HG03460 (cell line): ENCODE results near the gene ATXN7L3.
"Not testable (repeated sequence)": the region's sequence is repeated elsewhere in the genome, so short reads cannot be mapped to it uniquely, and the experiment has no call there.

ENCODE experiments used
- ATAC-seq: cut with Tn5 transposase; IDR thresholded peaks from one replicate; pipeline ENCODE4 v1.9.1; 2021; ENCODE audit not compliant: unreplicated experiment

The ATXN7L3 gene

DNA sequence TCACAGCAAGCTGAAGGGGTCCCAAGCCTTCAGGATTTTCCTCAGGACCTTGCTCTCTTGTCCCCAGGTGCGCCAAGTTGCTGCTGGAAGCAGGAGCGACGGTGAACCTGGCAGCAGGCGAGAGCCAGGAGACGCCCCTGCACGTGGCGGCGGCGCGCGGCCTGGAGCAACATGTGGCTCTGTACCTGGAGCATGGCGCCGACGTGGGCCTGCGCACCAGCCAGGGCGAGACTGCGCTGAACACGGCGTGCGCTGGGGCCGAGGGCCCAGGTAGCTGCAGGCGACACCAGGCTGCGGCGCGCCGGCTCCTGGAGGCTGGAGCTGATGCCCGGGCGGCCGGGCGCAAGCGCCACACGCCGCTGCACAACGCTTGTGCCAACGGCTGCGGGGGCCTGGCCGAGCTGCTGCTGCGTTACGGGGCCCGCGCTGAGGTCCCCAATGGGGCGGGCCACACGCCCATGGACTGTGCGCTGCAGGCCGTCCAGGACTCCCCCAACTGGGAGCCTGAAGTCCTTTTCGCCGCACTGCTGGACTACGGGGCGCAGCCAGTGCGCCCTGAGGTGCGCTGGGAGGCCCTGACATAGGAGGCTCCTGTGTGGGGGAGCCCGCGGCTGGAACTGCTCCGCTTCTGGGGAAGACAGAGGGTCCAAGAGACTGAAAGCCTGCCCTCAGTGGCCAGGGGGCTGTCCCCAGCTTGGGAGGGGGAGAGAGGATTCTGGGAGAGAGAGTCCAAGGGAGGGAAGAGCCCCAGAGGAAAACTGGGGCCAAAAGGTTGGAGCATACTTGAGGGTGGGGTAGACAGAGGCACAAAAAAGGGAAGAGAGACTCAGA is 22.8 kb downstream of the ATXN7L3 start:
- no peak for ATAC-seq

- ATAC-seq = no peak
Measured at GRCh38 chr17:44176257-44176656, 23.4 kb downstream of the ATXN7L3 start.

- ATAC-seq = no peak
Measured at GRCh38 chr17:44174427-44174826, 25.3 kb downstream of the ATXN7L3 start.

DNA sequence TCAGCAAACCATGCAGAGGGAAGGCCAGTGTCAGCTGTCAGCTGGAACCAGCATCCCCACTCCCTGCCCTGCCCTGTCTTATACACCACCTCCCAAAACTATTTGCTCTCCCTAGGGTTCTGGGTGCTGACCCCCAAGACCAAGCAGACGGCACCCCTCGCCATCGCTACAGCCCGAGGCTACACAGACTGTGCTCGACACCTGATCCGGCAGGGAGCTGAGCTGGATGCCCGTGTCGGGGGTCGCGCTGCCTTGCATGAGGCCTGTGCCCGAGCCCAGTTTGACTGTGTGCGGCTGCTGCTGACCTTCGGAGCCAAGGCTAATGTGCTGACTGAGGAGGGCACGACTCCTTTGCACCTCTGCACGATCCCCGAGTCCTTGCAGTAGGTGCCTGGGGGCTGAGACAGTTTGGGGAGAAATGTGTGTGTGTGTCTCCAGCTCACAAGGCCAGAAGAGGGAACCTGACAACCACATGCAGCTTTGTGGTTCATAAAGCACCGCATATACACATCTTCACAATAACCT is 27.7 kb downstream of the ATXN7L3 start:
- no peak for ATAC-seq

DNA sequence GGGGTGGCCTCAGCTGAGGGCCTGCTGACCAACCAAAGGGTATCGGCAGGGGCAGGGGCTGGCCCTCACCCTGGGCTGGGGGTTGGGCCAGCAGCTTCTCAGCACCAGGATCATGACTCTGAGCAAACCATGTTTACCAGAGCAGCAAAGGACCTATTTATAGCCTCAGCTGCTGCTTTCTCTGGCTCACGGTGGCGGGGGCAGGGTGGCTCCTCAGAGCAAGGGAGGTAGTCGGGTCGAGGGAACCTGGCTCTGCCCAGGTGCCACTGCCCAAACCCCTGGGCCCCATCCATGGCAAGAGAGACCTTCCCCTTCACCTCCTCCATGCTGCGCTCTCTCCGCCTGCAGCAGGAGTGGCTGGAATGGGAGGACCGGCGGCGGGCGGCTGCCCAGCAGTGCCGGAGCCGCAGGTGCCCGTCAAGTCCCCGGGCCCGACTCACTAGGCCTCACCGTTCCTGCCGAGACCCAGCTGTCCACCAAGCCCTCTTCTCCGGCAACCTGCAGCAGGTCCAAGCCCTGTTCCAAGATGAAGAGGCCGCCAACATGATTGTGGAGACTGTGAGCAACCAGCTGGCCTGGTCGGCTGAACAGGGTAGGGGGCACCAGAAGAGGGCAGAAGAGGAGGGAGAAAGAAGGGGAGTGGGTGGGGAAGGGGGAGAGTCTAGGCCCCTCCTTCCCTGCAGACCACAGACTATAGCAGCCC is 29.0 kb downstream of the ATXN7L3 start, which contains the start of gene ASB16:
Gene ASB16 (plus strand): TSS at position 206 of the 703 bp plus-strand sequence. CDS start 86 bp downstream, at position 292.
- no peak for ATAC-seq

DNA sequence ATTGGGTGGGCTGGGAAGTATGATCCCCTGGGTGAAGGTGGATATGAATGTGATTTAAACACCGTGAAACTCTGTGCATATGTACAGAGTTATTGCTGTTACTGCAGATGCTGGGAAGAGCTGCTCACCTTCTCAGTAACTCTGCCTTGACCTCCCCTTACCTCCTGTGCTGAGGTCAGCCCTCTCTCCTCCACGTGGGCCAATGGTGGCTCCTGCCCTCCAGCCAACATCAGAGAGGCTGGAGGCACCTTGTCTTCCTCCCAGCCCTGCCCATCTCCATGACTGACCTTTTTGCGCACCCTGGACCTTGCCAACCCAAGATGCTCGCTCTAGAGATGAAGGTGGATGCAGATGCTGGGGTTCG is 29.6 kb downstream of the ATXN7L3 start:
- no peak for ATAC-seq

GRCh38 chr17:44167181-44167861 is 32.4 kb downstream of the ATXN7L3 start:
- ATAC-seq = no peak

DNA sequence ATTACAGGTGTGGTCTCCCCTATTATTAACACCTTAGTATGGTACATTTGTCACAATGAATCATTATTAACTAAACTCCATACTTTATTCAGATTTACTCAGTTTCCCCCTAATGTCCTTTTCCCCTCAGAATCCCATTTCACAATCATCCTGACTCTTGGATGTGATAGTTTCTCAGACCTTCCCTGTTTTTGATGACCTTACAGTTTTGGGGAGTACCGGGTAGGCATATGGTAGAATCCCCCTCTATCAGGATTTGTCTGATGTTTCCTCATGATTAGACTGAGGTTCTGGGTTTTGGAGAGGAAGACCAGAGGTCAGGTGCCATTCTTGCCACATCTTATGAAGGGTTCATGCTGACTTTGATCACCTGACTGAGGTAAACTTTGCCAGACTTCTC is 35.2 kb downstream of the ATXN7L3 start:
- ATAC-seq = no peak

- no peak for ATAC-seq
Measured at GRCh38 chr17:44159519-44160210, 40.0 kb downstream of the ATXN7L3 start.

DNA sequence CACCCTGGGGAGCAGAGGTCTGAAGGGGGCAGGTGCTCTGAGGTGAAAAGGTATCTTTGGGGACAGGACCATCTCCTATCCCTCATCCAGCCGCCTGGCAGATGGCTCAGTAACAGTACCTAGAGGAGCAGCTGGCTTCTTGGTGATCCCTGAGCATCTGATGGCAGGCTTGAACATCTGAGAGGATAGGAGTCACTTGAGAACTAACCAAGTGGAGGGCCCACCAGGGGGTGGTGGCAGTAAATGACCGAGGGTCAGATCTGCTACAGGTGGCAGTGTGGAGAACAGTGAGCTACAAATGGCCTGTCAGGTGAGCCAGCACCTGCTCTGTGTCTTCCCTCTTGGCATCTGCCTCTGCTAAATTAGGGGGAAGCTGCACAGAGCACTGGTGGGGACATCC is 44.2 kb downstream of the ATXN7L3 start:
- ATAC-seq = no peak

DNA sequence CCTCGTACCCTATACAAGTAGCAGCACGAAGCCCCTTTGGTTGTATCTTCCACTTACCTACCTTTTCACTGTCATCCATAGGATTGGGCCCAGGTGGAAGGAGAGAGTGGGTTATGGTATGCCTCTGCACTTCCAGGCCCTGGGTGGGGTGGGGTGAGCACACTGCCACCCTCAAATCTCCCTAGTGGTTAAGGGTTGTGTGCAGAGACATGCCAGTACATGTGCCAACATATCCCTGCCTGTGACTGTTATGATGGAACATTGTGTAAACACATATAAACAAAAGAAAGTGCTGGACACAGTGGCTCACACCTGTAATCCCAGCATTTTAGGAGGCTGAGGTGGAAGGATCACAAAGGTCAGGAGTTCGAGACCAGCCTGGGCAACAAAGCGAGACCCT is 46.8 kb downstream of the ATXN7L3 start:
- ATAC-seq = no peak

GRCh38 chr17:44149750-44150329 is 49.8 kb downstream of the ATXN7L3 start:
- no peak for ATAC-seq

GRCh38 chr17:44149066-44149465 is 50.6 kb downstream of the ATXN7L3 start:
- ATAC-seq = not testable (repeated sequence)

GRCh38 chr17:44147812-44148211 is 51.9 kb downstream of the ATXN7L3 start:
- ATAC-seq = no peak

GRCh38 chr17:44146375-44147346 is 53.0 kb downstream of the ATXN7L3 start:
- no peak for ATAC-seq

GRCh38 chr17:44144966-44145739 is 54.5 kb downstream of the ATXN7L3 start:
- no peak for ATAC-seq

- not testable (repeated sequence) for ATAC-seq
Measured at GRCh38 chr17:44143921-44144320, 55.8 kb downstream of the ATXN7L3 start.
